Superior temporal gyrus (tissue), 1 donor: ENCODE measurements around the gene GALK2.
"Not testable (repeated sequence)": the region's sequence is repeated elsewhere in the genome, so short reads cannot be mapped to it uniquely, and the experiment has no call there.

ENCODE experiments used
- DNase-seq: peaks from one replicate; pipeline ENCODE4 v3.0.0-alpha.2; 2016; ENCODE audit errors: extremely low spot score

The GALK2 gene

DNA sequence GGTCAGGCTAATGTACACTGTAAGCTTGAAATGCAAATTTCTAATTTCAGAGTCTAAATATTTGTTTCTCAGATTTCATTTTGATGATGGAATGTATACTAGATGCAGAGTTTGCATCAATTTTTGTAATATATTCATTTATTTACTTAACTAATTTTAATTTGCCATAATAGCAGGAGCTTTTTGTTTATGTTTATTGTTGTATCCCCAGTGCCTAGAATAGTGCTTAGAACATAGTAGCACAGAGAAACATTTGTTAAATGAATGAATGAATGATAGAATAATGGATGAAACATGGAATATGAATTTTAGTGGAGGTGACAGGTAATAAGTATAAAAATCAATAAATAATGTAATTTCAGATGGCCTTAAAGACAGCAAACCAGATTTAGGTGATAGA, 5.2 kb upstream of the GALK2 start:
- DNase-seq, result no peak

DNA sequence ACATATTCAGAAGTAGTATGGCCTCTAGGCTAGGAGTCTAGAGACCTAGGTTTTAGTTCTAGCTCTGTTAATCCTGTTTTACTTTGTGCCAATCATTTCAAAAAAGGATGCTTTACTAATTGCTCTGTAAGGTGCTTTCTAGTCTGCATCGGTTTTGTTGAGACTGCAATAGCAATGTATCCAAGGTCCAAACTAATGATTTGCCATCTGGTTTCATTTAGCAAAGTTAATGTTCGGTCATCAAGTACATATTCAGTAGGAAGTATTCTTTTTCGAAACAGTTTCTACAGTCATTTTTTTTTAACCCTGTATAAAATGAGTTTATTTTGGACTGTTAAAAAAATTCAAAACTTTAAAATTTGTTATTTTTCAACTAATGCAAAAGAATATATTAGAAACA, 2.0 kb upstream of the GALK2 start:
- DNase-seq, result no peak

- DNase-seq, result no peak
These were observed 1.7 kb downstream of the GALK2 start for GRCh38 chr15:49171790-49172189.

DNA sequence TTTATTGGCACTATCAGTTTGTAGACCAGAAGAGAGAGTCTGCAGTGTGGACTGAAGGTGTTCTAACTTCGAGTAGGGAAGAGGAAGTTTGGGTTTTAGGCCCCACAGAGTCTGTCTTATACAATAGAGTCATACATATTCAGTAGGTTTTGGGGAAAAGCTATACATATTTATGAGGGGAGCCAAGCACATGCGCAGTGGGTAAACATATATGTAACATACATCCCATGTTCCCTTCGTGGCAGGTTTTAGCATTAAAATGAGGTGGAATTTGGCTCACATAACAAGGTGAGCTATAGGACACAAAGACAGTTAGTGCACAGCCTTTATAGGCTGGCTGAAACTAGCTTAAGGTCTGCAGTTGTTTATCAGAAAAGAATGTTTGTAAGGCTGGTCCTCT, 4.9 kb downstream of the GALK2 start:
- no peak for DNase-seq

GRCh38 chr15:49175582-49176397, 5.7 kb downstream of the GALK2 start:
- not testable (repeated sequence) for DNase-seq

GRCh38 chr15:49178497-49178896, 8.4 kb downstream of the GALK2 start:
- DNase-seq, result no peak

- DNase-seq, result no peak
These were observed 9.6 kb downstream of the GALK2 start for GRCh38 chr15:49179433-49180190.

GRCh38 chr15:49182128-49182527, 12.1 kb downstream of the GALK2 start:
- DNase-seq, result no peak

DNA sequence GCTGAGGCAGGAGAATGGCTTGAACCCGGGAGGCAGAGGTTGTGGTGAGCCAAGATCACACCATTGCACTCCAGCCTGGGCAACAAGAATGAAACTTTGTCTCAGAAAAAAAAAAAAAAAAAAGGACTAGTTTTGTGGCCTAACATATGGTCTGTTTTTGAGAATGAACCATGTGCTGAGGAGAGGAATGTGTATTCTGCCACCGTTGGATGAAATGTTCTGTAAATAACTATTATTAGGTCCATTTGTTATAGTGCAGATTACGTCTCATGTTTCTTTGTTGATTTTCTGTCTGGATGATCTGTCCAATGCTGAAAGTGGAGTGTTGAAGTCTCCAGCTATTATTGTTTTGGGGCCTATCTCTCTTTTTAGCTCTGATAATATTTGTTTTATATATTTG, 13.7 kb downstream of the GALK2 start:
- DNase-seq, result not testable (repeated sequence)

GRCh38 chr15:49185473-49185872, 15.4 kb downstream of the GALK2 start:
- no peak for DNase-seq

GRCh38 chr15:49187549-49188245, 17.6 kb downstream of the GALK2 start:
- no peak for DNase-seq

GRCh38 chr15:49188933-49189332, 18.9 kb downstream of the GALK2 start:
- DNase-seq, result no peak

DNA sequence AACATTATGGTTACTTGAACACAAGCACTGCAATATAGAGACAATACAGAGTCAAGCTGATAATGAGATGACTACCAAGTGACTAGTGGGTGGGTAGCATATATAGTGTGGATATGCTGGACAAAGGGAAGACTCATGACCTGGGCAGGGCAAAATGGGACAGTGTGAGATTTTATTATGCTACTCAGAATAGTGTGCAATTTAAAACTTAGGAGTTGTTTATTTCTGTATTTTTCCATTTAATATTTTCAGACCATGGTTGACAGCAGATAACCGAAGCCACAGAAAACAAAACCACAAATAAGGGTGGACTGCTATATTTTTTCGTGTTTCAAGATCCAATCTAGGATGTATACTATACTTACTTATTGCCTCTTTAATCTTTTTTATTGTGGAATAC, 19.6 kb downstream of the GALK2 start:
- DNase-seq, result no peak

GRCh38 chr15:49190586-49190985, 20.5 kb downstream of the GALK2 start:
- no peak for DNase-seq

- DNase-seq, result no peak
These were observed 21.8 kb downstream of the GALK2 start for GRCh38 chr15:49191892-49192291.

DNA sequence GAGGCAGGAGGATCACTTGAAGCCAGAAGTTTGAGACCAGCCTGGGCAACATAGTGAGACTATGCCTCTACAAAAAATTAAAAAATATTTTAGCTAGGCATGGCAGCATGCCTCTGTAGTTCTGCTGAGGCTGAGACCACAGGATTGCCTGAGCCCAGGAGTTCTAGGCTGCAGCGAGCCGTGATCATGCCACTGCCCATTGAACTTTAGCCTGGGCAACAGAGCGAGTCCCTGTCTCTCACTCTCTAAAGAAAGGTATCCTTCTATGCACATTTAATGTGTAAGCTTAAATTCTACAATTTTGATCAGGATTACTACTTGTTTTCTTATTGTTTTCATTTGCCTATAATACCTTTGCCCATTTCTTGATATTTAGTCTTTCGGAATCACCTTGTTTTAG, 26.8 kb downstream of the GALK2 start:
- DNase-seq, result no peak

DNA sequence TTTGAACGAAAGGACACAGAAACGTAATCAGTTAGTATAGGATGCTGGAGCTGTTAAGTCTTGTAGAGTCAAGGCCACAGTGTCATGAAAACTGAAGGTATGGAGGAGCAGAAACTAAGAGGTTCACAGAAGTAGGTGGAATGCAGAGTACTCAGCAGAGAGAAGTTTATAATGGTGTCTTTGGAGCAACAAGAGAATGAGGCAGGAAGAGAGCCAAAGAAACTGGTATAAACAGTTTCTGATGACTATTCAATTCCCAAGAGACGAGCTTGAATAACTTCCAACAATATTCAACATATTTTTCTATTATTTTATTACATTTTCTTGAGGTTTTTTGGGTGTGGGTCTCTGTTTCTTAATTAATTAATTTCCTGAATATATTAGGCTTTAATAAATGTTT, 29.6 kb downstream of the GALK2 start:
- DNase-seq, result no peak

DNA sequence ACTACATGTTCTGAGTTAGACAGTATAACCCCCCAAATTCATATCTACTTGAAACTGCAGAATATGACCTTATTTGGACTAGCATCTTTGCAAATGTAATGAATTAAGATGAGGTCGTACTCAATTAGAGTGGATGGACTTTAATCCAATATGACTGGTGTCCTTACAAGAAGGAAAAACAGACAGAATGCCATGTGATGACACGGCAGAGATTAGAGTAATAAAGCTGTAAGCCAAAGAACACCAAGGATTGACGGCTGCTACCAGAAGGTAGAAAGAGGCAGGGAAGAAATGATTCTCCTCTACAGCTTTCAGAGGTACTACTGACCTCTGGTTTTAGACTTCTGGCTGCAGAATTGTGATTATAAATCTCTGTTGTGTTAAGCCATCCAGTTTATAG, 30.3 kb downstream of the GALK2 start:
- no peak for DNase-seq

GRCh38 chr15:49208102-49208501, 38.1 kb downstream of the GALK2 start:
- not testable (repeated sequence) for DNase-seq

- DNase-seq, result no peak
These were observed 42.9 kb downstream of the GALK2 start for GRCh38 chr15:49212897-49213296.

DNA sequence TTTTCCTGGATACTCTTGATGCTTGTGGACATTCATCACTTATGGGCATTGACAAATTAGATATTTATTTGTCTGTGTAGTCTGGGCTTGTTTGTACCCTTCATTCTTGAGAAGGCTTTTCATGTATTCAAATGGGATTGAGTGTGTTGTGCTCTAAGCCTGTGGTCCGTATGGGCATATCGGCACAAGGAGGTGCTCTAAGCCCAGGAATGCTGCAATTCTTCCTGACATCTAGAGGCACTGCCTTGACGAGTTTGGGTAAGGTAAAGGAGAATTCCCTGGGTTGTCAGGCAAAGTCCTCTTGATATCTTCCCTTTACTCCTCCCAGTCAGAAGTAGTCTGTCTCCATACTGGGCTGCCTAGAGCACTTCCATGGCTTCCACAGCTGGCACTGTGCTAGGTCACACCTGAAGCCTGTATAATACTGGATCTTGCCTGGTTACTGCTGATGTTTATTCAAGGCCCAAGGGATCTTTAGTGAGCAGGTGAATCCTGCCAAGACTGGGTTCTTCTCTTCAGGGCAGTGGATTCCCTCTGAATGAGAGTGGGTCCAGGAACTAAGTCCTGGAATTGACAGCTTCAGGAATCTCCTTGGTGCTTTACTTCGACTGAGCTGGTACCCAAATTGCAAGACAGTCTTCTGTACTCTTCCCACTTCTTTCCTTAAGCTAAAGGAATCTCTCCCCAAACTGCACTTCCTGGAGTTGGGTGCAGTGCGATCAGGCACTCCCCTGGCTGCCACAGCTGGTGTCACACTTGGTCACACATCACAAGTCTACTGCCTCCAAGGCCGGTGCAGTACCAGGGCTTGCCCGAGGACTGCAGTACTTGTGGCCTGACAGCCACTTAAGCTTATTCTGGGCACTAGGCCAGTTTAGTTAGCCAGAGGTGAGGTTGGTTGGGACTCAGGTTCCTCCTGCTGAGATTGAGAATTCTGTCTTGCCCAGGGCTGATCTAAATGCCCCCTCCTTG, 46.0 kb downstream of the GALK2 start:
- DNase-seq, result no peak
